GM21447 (cell line): ENCODE data around the gene TIAM1.

Experiments used
- ATAC-seq: cut with Tn5 transposase; IDR thresholded peaks from one replicate; pipeline ENCODE4 v1.9.1; 2021; ENCODE audit not compliant: unreplicated experiment

The TIAM1 gene

GRCh38 chr21:31286621-31287020, 57.4 kb downstream of the TIAM1 start:
- no peak for ATAC-seq

- ATAC-seq, result no peak
Measured at GRCh38 chr21:31284797-31285397, 59.2 kb downstream of the TIAM1 start.

GRCh38 chr21:31283025-31283424, 61.0 kb downstream of the TIAM1 start:
- no peak for ATAC-seq

GRCh38 chr21:31282095-31282709, 61.9 kb downstream of the TIAM1 start:
- ATAC-seq, result no peak

- no peak for ATAC-seq
Measured at GRCh38 chr21:31281561-31281960, 62.5 kb downstream of the TIAM1 start.

- ATAC-seq, result no peak
Measured at GRCh38 chr21:31279986-31280385, 64.1 kb downstream of the TIAM1 start.

GRCh38 chr21:31279214-31279613, 64.8 kb downstream of the TIAM1 start:
- no peak for ATAC-seq

- no peak for ATAC-seq
Measured at GRCh38 chr21:31278511-31279130, 65.4 kb downstream of the TIAM1 start.

- ATAC-seq, result no peak
Measured at GRCh38 chr21:31276663-31277062, 67.4 kb downstream of the TIAM1 start.

GRCh38 chr21:31275901-31276300, 68.2 kb downstream of the TIAM1 start:
- no peak for ATAC-seq

GRCh38 chr21:31273278-31273677, 70.8 kb downstream of the TIAM1 start:
- no peak for ATAC-seq

- no peak for ATAC-seq
Measured at GRCh38 chr21:31268090-31268489, 76.0 kb downstream of the TIAM1 start.

GRCh38 chr21:31267644-31268043, 76.4 kb downstream of the TIAM1 start:
- ATAC-seq, result no peak

GRCh38 chr21:31266241-31266640, 77.8 kb downstream of the TIAM1 start:
- no peak for ATAC-seq

GRCh38 chr21:31265366-31266013, 78.6 kb downstream of the TIAM1 start:
- ATAC-seq, result no peak

- ATAC-seq, result no peak
Measured at GRCh38 chr21:31264574-31264973, 79.5 kb downstream of the TIAM1 start.

- ATAC-seq, result no peak
Measured at GRCh38 chr21:31262728-31263127, 81.3 kb downstream of the TIAM1 start.

GRCh38 chr21:31261759-31262158, 82.3 kb downstream of the TIAM1 start:
- ATAC-seq, result no peak

- no peak for ATAC-seq
Measured at GRCh38 chr21:31260790-31261189, 83.3 kb downstream of the TIAM1 start.

GRCh38 chr21:31258073-31258472, 86.0 kb downstream of the TIAM1 start:
- ATAC-seq, result no peak

- ATAC-seq, result no peak
Measured at GRCh38 chr21:31257265-31257664, 86.8 kb downstream of the TIAM1 start.

GRCh38 chr21:31255896-31256295, 88.2 kb downstream of the TIAM1 start:
- ATAC-seq, result no peak
